ENCODE data around the gene ZDHHC3.
"Not testable (repeated sequence)": the region's sequence is repeated elsewhere in the genome, so short reads cannot be mapped to it uniquely, and the experiment has no call there.

DNA sequence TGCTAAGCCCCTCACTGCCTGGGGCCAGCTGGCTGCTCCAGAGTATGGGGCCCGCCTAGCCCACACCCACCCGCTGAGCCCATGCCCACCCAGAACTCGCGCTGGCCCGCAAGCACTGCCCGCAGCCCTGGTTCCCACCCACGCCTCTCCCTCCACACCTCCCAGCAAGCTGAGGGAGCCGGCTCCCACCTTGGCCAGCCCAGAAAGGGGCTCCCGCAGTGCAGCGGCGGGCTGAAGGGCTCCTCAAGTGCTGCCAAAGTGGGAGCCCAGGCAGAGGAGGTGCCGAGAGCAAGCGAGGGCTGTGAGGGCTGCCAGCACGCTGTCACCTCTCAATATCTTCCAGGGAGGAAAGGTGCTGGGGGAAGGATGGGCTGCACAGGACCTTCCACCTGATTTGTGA is 10.4 kb upstream of the ZDHHC3 start:
- TF ChIP-seq, protein P1, sequence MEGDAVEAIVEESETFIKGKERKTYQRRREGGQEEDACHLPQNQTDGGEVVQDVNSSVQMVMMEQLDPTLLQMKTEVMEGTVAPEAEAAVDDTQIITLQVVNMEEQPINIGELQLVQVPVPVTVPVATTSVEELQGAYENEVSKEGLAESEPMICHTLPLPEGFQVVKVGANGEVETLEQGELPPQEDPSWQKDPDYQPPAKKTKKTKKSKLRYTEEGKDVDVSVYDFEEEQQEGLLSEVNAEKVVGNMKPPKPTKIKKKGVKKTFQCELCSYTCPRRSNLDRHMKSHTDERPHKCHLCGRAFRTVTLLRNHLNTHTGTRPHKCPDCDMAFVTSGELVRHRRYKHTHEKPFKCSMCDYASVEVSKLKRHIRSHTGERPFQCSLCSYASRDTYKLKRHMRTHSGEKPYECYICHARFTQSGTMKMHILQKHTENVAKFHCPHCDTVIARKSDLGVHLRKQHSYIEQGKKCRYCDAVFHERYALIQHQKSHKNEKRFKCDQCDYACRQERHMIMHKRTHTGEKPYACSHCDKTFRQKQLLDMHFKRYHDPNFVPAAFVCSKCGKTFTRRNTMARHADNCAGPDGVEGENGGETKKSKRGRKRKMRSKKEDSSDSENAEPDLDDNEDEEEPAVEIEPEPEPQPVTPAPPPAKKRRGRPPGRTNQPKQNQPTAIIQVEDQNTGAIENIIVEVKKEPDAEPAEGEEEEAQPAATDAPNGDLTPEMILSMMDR (IDR thresholded peaks at IDR 0.05; ENCODE audit: low read depth, low read length, missing input control): not testable (repeated sequence)
- not testable (repeated sequence) for TF ChIP-seq EGR1 (IDR thresholded peaks at IDR 0.05; ENCODE audit: low read depth in 2 of 2); REST (IDR thresholded peaks at IDR 0.05); TAF1 (conservative IDR thresholded peaks at IDR 0.05); RAD21 (IDR thresholded peaks at IDR 0.05); HNF4G (IDR thresholded peaks at IDR 0.05); GABPA (IDR thresholded peaks at IDR 0.05 in 1 of 2, conservative IDR thresholded peaks at IDR 0.05 in 1 of 2); SP1 (IDR thresholded peaks at IDR 0.05); YY1 (IDR thresholded peaks at IDR 0.05)
- TF ChIP-seq, protein P2, sequence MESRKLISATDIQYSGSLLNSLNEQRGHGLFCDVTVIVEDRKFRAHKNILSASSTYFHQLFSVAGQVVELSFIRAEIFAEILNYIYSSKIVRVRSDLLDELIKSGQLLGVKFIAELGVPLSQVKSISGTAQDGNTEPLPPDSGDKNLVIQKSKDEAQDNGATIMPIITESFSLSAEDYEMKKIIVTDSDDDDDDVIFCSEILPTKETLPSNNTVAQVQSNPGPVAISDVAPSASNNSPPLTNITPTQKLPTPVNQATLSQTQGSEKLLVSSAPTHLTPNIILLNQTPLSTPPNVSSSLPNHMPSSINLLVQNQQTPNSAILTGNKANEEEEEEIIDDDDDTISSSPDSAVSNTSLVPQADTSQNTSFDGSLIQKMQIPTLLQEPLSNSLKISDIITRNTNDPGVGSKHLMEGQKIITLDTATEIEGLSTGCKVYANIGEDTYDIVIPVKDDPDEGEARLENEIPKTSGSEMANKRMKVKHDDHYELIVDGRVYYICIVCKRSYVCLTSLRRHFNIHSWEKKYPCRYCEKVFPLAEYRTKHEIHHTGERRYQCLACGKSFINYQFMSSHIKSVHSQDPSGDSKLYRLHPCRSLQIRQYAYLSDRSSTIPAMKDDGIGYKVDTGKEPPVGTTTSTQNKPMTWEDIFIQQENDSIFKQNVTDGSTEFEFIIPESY (IDR thresholded peaks at IDR 0.05): not testable (repeated sequence)
- TF ChIP-seq, protein P3, sequence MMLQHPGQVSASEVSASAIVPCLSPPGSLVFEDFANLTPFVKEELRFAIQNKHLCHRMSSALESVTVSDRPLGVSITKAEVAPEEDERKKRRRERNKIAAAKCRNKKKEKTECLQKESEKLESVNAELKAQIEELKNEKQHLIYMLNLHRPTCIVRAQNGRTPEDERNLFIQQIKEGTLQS (IDR thresholded peaks at IDR 0.05): not testable (repeated sequence)

Data from liver (tissue), 3 donors.